GM19397 (cell line): ENCODE data around the gene KIAA1549.

Experiments
- ATAC-seq: cut with Tn5 transposase; IDR thresholded peaks from one replicate; pipeline ENCODE4 v1.9.1; 2021; ENCODE audit warnings: mild to moderate bottlenecking, moderate library complexity; ENCODE audit not compliant: unreplicated experiment

KIAA1549 gene

DNA sequence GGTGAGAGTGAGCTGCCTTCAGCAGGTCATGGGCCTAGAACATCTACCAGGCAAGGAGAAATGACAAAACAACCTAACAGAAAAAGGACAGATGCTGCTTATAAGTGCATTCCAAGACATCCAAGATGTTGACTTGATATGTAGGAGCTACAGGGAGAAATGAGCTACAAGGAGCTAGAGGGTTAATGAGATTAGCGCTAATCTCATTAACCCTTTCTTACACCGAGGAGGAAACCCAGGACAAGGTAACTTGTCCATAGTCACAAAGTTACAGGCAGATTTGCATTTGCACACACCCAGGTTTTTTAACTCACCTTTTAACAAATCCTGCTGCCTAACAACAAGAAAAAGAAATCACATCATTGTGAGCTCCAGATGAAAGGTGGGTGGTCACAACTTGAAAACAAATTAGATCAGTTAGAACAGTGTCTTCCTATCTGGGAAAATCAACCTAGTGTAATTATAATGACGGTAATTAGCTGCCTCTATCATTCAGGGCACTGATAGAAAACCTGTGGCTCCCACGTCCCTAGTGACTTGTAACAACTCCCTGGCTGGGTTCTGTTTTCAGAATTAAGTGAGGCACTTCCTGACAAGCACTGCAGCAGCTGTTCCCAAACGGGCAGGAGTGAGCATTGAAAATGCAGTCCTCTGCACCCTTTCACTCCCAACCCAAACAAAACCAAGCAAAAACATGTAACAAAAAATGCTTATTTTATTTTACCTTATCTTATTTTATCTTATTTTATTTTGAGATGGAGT is 5.7 kb downstream of the KIAA1549 start:
- ATAC-seq, result no peak

DNA sequence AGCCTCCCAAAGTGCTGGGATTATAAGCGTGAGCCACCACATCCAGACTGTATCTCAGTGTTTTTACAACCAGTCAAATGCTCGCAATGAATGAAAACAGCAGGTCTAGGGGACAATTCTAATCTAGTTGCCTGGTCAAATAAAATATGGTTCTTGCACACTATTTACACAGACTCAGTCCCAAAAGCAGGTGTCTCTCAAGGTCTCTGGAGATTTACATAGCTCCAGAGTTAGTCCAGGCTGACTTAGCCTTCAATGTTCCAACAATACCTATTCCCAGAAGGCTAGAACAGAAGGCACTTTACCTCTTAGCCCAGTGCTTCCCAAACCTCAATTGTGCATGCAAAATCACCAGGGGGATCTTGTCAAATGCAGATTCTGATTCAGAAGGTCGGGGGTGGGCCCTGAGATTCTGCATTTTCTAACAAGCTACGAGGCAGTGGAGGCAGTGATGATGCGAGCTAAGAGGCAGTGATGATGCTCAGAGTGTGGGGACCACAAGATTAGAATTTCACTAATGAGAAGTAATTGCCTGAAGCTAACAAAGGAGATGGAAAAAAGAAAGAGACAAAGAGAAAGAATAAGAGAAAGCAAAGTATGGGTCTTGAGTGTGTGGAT is 6.4 kb downstream of the KIAA1549 start:
- no peak for ATAC-seq

DNA sequence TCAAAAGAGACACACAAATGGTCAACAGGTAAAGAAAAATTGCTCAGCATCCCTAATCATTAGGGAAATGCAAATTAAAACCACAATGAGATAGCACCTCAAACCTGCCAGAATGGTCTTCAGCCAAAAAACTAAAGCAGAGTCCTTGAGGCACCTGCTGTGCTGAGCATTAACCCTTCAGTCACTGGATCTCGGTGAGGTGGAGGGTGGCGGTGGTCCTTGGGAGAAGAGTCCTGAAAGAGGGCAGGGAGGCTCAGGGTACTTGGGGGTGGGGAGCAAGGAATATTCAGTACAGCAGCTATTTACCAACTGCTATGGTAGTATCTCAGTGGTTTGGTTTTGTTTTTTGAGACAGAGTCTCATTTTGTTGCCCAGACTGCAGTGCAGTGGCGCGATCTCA is 7.1 kb downstream of the KIAA1549 start:
- ATAC-seq, result no peak

DNA sequence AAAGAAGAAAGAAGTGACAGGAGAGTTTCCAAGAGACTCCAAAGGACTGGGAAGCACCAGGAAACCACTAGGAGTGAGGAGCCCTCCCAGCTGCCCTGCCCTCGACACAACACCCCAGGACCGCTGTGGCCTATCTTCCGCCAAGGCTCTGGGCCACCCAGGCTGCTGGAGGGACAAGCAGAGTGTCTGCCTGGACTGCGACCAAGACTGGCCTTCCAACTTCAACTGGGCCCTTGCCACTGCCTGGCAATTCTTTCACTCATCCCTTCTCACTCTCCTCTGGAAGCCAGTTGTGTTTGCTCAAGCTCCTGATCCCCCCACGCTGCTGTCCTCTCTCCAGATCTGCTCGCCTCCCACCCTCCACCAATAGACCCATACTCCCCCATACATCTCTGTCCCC is 10.2 kb downstream of the KIAA1549 start:
- no peak for ATAC-seq

DNA sequence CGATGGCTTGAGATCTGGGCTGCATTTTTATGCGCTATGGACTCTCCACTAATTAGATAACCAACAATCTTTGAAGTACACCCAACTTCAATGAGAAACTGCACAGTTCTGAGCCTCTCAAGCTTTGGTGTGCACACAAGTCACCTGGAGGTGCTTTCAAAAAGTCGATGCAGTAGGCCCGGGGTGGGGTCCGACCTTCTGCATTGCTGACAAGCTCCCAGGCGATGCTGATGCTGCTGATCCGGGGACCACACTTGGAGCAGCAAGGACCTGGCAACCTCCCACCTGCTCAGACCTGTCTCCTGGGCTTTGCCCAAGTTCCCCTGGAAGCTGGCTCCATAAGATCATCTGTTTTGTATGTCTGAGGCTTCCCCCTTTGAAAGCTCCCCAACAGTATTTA is 10.7 kb downstream of the KIAA1549 start:
- no peak for ATAC-seq

DNA sequence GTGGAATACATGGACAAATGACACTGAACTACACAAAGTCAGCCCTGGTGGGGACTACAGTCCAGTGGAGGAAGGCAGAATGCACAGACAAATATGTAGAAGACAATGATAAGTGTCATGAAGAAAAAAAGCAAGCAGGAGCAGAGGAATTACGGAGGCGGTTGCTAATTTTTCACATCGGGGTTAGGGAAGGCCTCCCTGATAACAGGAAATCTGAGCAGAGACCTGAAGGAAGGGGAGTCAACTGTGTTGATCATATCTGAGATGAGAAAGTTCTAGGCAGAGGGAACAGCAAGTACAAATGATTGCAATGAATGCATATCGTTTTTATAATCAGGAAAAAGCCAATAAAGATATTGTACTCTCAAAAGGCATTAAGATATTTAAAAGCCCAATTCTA is 14.0 kb downstream of the KIAA1549 start:
- ATAC-seq, result no peak

DNA sequence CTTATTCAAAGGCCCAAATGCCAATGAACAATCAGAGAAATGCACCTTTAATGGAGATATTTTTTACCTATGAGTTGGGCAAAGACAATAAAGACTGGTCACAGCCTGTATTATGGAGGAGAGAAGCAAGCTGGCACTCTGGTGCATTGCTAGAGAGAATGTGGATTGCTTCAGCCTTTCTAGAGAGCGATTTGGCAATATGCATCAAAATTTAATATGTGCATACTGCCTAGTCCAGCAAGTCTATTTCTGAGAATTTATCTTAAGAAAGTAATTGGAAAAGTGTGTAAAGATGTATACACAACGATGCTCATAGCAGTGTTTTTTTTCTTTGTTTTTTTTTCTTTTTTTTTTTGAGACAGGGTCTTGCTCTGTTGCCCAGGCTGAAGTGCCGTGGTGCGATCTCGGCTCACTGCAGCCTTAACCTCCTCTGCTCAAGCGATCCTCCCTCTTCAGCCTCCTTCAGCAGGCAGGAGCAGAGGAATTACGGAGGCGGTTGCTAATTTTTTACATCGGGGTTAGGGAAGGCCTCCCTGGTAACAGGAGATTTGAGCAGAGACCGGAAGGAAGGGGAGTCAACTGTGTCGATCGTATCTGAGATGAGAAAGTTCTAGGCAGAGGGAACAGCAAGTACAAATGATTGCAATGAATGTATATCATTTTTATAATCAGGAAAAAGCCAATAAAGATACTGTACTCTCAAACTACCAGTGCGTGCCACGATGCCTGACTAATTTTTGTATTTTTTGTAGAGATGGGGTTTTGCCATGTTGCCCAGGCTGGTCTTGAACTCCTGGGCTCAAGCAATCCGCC is 16.4 kb downstream of the KIAA1549 start:
- ATAC-seq, result no peak

DNA sequence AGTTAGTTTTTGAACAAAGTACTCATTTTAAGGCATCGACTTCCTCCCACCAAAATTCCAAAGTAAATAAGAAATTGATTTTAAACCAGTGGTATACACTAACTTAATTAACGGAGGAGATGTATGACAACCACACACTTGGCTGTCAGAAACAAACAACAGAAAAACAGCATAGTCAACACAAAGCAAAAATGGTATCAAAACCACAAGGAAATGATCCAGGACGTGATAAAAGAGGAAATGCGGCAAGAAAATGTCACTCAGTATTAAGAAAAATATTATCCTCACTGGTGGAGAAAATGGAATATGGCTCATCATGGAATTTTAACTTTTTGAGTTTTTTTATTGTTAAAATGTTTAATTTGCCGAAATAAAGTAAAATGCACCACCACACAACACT is 17.5 kb downstream of the KIAA1549 start:
- ATAC-seq, result no peak

DNA sequence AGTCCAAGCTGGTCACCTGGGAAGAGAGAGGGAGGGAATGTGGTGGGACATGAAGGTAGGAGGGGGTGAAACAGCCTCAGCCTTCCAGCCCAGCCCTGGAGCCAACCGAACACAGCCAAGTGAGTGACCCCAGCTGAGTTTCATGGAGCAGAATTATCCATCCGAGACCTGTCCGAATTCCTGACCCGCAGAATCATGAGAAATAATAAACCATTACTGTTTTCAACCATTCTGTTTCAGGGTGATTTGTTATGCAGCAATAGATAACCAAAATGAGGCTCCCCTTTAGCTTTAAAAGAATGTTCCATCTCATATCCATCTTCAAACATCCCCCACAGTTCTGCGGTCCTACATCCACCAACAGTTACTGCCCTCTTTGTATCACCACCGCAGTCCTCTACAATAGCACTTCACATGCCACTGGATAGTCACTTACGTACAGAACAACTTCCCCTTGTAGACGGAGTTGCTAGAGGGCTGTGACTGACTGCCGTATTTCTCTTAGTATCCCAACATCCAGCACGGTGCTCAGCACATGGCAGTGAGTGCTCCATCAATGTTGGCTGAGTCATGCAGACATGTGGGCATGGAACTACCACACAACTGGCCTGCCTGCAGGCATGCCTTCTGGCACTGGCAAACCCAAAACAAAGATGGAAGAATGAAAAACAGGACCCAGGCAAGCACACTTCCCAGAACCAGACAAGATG is 18.5 kb downstream of the KIAA1549 start:
- no peak for ATAC-seq

DNA sequence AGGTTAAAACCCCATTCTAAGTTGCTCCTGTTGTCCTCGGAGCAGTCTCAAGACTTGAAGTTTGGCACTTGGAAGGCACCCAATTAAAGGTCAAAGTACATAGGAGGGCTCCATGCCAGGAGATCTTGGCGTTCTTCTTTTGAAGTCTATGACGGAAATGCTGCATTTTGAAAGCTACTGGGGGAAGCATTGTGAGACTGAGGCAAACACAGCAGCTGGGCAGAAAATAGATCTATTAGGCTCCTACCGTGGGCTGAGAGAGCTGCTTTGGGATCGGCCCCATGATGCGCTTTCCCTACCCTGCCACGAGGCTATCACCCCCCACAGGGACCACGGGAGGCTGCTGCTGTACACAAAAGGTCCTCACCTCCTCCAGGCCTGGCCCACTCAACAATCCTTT is 20.0 kb downstream of the KIAA1549 start:
- no peak for ATAC-seq

DNA sequence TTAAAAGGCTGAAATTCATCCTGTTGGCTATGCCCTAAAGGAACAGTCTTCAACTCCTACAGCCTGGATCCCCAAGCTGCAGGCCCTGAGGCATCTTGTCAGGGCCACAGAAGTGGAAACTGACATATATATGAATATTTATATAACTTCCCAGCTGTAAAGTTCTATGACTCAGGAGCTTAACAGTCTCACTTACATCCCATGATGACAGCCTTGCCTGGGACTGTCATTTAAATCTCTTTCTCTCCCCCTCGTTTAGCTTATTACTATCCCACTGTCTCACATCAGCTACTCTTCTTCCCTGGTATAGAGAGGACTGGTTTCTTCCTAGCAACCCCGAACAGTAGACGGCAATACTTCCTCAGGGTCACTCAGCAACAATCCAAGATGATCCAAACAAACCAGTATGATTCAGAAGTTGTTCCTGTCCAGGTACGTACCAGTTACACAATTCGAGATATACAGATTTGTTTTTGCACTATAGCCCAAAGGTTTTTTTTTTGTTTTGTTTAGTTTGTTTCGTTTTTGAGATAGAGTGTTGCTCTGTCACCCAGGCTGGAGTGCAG is 22.7 kb downstream of the KIAA1549 start:
- ATAC-seq, result no peak

DNA sequence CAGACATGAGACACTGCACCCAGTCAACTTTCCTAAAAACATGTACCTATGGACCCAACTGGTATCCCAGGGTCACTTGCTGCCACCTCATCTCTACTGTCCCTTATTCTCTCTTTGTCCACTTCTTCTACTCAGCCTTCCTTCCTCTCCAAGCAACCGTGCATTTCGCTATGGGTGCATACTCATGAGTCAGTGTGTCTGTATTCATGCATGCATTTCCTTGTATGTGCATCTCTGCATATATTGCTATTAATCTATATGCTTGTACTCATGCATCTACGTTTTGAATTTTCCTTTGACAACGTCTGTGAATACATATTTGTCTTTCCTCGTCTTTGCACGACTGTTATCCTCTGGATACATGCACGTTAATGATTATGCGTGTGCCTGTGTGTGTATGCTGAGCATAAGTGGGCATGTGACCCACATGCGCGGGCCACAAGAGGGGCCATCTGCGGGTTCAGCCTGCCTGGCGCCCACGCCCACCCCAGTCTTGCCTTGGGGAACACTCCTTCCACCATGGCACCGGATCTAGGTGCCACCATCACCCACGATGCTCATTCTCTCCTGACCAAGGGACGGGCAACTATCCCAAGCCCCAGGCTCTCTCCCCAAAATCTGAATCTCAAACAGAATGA is 23.3 kb downstream of the KIAA1549 start:
- no peak for ATAC-seq

DNA sequence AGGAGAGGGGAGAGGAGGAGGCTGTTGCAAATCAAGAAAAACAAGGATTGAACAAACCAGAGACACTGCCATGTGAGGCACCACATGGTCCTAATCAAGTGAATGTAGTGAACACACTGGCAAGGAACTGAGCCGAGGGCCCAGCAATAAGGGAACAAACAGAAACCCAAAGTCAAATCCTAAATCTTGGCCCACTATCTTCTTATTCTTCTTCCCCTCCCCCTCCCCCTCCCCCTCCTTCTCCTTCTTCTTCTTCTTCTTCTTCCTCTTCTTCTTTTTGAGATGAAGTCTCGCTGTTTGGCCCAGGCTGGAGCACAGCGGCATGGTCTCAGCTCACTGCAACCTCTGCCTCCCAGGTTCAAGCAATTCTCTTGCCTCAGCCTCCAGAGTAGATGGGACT is 24.0 kb downstream of the KIAA1549 start:
- no peak for ATAC-seq

DNA sequence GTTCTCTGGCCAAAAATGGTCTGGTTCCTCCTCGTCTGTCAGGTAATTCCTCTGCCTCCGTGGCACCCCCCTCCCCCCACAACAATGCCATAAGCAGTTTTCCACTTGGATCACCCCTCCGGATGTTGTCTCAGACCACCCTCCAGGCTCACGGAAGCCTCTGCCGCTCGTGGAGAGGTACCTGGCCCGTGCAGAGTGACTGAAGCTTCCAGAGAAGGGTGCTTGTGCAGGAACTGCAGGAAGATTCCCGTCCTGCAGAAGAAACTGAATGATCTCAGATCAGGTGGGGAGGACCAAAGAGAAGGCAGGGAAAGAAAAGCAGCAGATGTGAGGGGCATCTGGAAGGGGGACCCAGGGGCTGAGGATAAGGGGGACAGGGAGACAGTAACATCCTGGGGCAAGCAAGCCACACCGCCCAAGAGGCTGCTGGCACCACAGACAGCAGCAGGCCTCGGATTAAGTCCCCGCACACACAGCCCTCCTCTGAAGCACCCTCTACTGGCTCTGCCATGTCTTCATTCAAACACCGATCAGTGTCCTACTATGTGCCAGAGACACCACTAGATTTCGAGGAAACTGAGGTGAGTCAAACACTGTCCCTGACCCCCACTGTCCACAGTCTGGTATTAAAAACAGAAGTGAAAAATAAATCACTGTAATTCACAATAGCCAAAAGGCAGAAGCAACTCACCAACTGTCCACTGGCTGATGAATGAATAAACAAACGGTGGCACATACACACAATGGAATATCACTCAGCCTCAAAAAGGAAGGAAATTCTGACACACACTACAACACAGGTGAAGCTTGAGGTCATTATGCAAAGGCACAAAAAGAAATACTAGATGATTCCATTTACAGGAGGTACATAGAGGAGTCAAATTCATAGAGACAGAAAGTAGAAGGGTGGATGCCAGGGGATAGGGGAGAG is 26.4 kb downstream of the KIAA1549 start:
- ATAC-seq, result no peak

DNA sequence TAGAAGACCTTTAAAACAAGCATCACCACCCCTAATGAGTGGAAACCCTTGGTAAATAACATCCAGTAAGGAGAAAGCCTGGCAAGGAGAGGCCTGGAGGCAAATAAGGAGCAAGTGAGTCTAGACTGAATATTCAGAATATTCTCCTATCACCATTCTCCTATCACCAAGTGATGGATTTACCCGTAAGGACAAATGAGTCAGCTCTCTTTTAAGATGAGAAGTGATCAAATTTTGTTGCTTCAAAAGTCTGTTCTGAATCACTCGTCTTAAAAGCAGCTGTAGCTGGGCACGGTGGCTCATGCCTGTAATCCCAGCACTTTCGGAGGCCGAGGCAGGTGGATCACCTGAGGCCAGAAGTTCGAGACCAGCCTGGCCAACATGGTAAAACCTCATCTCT is 28.4 kb downstream of the KIAA1549 start:
- ATAC-seq, result no peak

DNA sequence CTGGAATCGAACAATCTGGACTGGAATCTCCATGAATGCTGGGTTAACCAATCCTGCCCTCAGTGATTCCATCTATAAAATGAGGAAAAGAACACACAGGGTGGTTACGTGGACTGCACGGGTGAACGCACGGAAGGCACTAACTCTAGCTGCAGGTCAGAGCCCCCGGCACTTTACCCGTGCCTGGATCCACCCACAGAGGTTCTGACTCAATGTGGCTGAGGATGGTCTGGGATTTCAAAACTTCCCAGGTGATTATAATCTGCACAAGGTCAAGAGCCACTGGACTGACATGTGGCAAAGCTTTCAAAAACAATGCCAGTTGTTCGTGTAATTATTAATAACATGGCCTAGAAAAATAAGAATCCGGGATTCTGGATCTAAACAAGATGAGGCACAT is 29.2 kb downstream of the KIAA1549 start:
- no peak for ATAC-seq

DNA sequence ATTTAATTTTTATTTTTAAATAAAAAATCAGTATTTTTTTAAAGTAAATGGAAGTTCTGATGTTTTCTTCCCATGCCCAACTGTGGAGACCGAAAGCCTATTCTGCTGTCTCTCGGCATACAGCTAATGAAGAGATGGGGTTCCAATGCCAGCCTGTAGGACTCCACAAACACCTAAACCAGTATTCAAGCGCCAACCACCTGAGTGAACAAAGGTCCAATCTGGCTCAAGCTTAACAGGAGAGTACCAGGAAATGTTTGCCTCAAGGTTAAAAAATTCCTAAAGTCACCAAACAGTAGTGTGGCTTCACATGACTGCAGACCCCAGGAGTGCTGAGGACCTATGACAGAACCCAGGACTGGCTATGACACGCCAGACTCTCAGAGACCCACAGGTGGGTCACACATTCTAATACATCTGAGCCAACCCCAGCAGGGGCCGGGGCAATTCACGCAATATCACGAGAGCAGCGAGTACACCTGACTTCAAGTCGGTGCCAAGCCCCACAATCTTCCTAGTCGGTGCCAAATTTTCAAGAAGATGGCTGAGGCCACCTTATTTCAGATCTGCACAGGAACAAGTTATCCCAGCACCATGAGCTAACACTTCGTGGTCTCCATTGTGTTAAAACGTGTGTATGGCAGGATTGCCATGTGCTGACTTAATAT is 31.6 kb downstream of the KIAA1549 start:
- ATAC-seq, result no peak

DNA sequence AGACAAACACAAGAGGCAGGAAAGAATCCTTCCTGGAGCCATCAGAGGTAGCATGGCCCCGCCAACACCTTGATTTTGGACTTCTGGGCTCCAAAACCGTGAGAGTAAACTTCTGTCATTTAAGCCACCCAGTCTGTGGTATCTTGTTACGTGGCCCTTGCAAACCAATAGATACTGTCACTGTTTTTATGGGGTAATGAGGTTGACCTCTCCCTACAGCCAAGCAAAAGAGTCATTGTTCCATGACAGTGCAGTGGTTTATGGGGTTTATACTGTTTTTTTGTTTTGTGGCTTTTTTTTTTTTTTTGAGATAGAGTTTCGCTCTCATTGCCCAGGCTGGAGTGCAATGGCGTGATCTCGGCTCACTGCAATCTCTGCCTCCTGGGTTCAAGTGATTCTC is 32.8 kb downstream of the KIAA1549 start:
- no peak for ATAC-seq

DNA sequence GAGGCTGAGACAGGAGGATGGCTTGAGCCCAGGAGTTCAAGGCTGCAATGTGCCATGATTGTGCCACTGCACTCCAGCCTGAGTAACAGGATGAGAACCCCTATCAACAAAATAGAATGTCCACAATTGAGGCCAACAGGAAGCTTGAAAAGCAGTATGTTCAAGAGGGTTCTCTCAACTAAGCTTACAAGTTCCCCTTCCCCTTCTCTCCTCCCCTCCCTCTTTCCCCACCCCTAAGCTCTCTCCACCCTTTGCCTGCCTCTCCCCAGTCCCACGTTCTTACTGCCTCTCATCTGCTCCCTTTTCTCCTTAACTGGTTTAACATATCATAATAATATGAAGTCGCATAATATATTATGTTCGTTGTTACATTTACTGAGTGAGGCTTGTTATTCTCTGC is 35.4 kb downstream of the KIAA1549 start:
- no peak for ATAC-seq
